KMS-11 (cell line): ENCODE data around the gene CDH15.

Experiments used
- H2AFZ ChIP-seq: fragments of 200-600 bp; sonication (generic); 2 replicates; pipeline ENCODE4 v1.6.1; 2016; ENCODE audit warnings: antibody characterized with exemption, mixed run types, low read depth
- H3K27ac ChIP-seq: fragments of 200-600 bp; sonication (generic); 2 replicates; pipeline ENCODE4 v1.6.1; 2016; ENCODE audit warnings: mild to moderate bottlenecking, mixed run types
- H3K27me3 ChIP-seq: fragments of 200-600 bp; sonication (generic); 2 replicates; pipeline ENCODE4 v1.6.1; 2017; ENCODE audit warnings: mild to moderate bottlenecking, low read depth, mixed run types, moderate library complexity; ENCODE audit not compliant: insufficient read depth
- H3K36me3 ChIP-seq: fragments of 200-600 bp; sonication (generic); 2 replicates; pipeline ENCODE4 v1.6.1; 2017; ENCODE audit warnings: mild to moderate bottlenecking, mixed run types; ENCODE audit not compliant: insufficient read depth
- H3K4me1 ChIP-seq: fragments of 200-600 bp; sonication (generic); 2 replicates; pipeline ENCODE4 v1.6.1; 2016; ENCODE audit warnings: mild to moderate bottlenecking, low read depth, mixed run types; ENCODE audit not compliant: poor library complexity, severe bottlenecking
- H3K4me2 ChIP-seq: fragments of 200-600 bp; sonication (generic); 2 replicates; pipeline ENCODE4 v1.7.0; 2016; ENCODE audit warnings: mild to moderate bottlenecking, mixed run types
- H3K4me3 ChIP-seq: fragments of 200-600 bp; sonication (generic); IDR thresholded peaks from 2 replicates; pipeline ENCODE4 v1.6.1; 2017; ENCODE audit warnings: low read depth, low read length, mixed read lengths; ENCODE audit not compliant: insufficient read depth
- H3K79me2 ChIP-seq: fragments of 200-600 bp; sonication (generic); 2 replicates; pipeline ENCODE4 v1.6.1; 2016; ENCODE audit warnings: low read depth, mixed run types; ENCODE audit not compliant: insufficient read depth
- H3K9ac ChIP-seq: fragments of 200-600 bp; sonication (generic); 2 replicates; pipeline ENCODE4 v1.6.1; 2016; ENCODE audit warnings: mild to moderate bottlenecking, mixed run types
- H4K20me1 ChIP-seq: fragments of 200-600 bp; sonication (generic); 2 replicates; pipeline ENCODE4 v1.6.1; 2016; ENCODE audit warnings: mild to moderate bottlenecking, mixed run types; ENCODE audit not compliant: insufficient read depth
- CTCF ChIP-seq: fragments of 200-600 bp; sonication (generic); conservative IDR thresholded peaks from 2 replicates; pipeline ENCODE4 v1.6.1; 2017; ENCODE audit warnings: low read depth, mild to moderate bottlenecking, antibody characterized with exemption, low read length, moderate library complexity, mixed read lengths

Gene CDH15

GRCh38 chr16:89224665-89225064, 53.1 kb downstream of the CDH15 start:
- no peaks in the 10 kb centered on the region; the same call in 1 of the 2 replicates for H3K79me2 ChIP-seq
- H4K20me1 ChIP-seq, result no peaks in the 10 kb centered on the region
- no peak overlapping the region for H3K9ac ChIP-seq
- no peaks in the 10 kb centered on the region for H3K4me1 ChIP-seq
- TF ChIP-seq CTCF, result no peak
- H3K4me2 ChIP-seq, result no peak overlapping the region
- peaks cover 3% of the 10 kb centered on the region; the same call in 1 of the 2 replicates for H3K36me3 ChIP-seq
- H3K4me3 ChIP-seq, result no peak overlapping the region
- no peak overlapping the region for H3K27ac ChIP-seq
- no peaks in the 10 kb centered on the region for H3K27me3 ChIP-seq
- no peak overlapping the region for H2AFZ ChIP-seq

- no peak overlapping the region for H3K4me2 ChIP-seq
- H3K4me3 ChIP-seq, result no peak overlapping the region
- H3K79me2 ChIP-seq, result no peaks in the 10 kb centered on the region
- H3K27ac ChIP-seq, result no peak overlapping the region
- H4K20me1 ChIP-seq, result no peaks in the 10 kb centered on the region
- H2AFZ ChIP-seq, result no peak overlapping the region
- no peaks in the 10 kb centered on the region for H3K27me3 ChIP-seq
- no peak overlapping the region for H3K9ac ChIP-seq
- H3K36me3 ChIP-seq, result peaks cover 3% of the 10 kb centered on the region; the same call in 1 of the 2 replicates
- no peak for TF ChIP-seq CTCF
- no peaks in the 10 kb centered on the region for H3K4me1 ChIP-seq
These were observed 58.7 kb downstream of the CDH15 start for GRCh38 chr16:89230255-89230654.

GRCh38 chr16:89232107-89232506, 60.6 kb downstream of the CDH15 start:
- Histone ChIP-seq H3K27me3 (no peaks in the 10 kb centered on the region), H3K4me1 (no peaks in the 10 kb centered on the region), H3K9ac (no peak overlapping the region), H4K20me1 (no peaks in the 10 kb centered on the region), H2AFZ (no peak overlapping the region), H3K36me3 (peaks cover 3% of the 10 kb centered on the region; the same call in 1 of the 2 replicates), H3K4me3 (no peak overlapping the region), H3K79me2 (no peaks in the 10 kb centered on the region), H3K4me2 (no peak overlapping the region), H3K27ac (no peak overlapping the region)
- no peak for TF ChIP-seq CTCF

- Histone ChIP-seq H3K4me3 (no peak overlapping the region), H3K9ac (no peak overlapping the region), H2AFZ (no peak overlapping the region), H3K36me3 (no peaks in the 10 kb centered on the region), H3K79me2 (no peaks in the 10 kb centered on the region), H4K20me1 (no peaks in the 10 kb centered on the region), H3K4me1 (no peaks in the 10 kb centered on the region), H3K27ac (no peak overlapping the region), H3K4me2 (no peak overlapping the region), H3K27me3 (no peaks in the 10 kb centered on the region)
- TF ChIP-seq CTCF, result no peak
These were observed 62.3 kb downstream of the CDH15 start for GRCh38 chr16:89233678-89234490.
